Astrocyte (in vitro differentiated cells and primary cell): ENCODE measurements around the gene PDIA2. TPM values are rescaled to one million over a fixed set of nuclear protein-coding genes. Genes with fewer than 3 reads are reported as not detected.
A peak's percentile ranks its signal among the peaks of the same experiment; 100 is the strongest.
"Not testable (repeated sequence)": the region's sequence is repeated elsewhere in the genome, so short reads cannot be mapped to it uniquely, and the experiment has no call there.

Experiments
- DNase-seq: peaks from one replicate; pipeline ENCODE4 v3.0.0-alpha.2; 2010; ENCODE audit warnings: low read depth
- FAIRE-seq: peaks from 2 replicates; lab custom pipeline; 2011; peaks lifted over from hg19 to GRCh38; lab: Jason Lieb, UNC
- H2AFZ ChIP-seq: 2 replicates; pipeline ENCODE4 v1.6.0; 2012; ENCODE audit warnings: low read depth, low read length, inconsistent platforms
- H3K27ac ChIP-seq: 2 replicates; pipeline ENCODE4 v1.5.1; 2011; ENCODE audit warnings: low read depth, low read length, inconsistent platforms
- H3K27me3 ChIP-seq: 2 replicates; pipeline ENCODE4 v1.6.0; 2011; ENCODE audit warnings: low read length, inconsistent platforms; ENCODE audit not compliant: insufficient read depth
- H3K36me3 ChIP-seq: 2 replicates; pipeline ENCODE4 v1.5.1; 2011; ENCODE audit warnings: low read length, inconsistent platforms; ENCODE audit not compliant: insufficient read depth
- H3K4me1 ChIP-seq: 2 replicates; pipeline ENCODE4 v1.5.1; 2011; ENCODE audit warnings: low read length, inconsistent platforms; ENCODE audit not compliant: insufficient read depth
- H3K4me2 ChIP-seq: 2 replicates; pipeline ENCODE4 v1.6.0; 2012; ENCODE audit warnings: low read length, inconsistent platforms
- H3K4me3 ChIP-seq: 2 replicates; pipeline ENCODE4 v1.5.1; 2011; ENCODE audit warnings: low read depth, mild to moderate bottlenecking, low read length, inconsistent platforms; ENCODE audit not compliant: insufficient read depth
- H3K79me2 ChIP-seq: 2 replicates; pipeline ENCODE4 v1.6.0; 2012; ENCODE audit warnings: mild to moderate bottlenecking, low read length, inconsistent platforms; ENCODE audit not compliant: insufficient read depth
- H3K9ac ChIP-seq: 2 replicates; pipeline ENCODE4 v1.6.0; 2012; ENCODE audit warnings: mild to moderate bottlenecking, low read length, inconsistent platforms
- H3K9me3 ChIP-seq: 2 replicates; pipeline ENCODE4 v1.5.1; 2012; ENCODE audit warnings: low read depth, mild to moderate bottlenecking, low read length, inconsistent platforms; ENCODE audit not compliant: insufficient read depth
- H4K20me1 ChIP-seq: 2 replicates; pipeline ENCODE4 v1.6.0; 2012; ENCODE audit warnings: low read length, inconsistent platforms; ENCODE audit not compliant: insufficient read depth
- H3K27ac Mint-ChIP-seq: one replicate; pipeline ENCODE4 v1.8.0; 2021; ENCODE audit warnings: mild to moderate bottlenecking, mixed read lengths; ENCODE audit not compliant: unreplicated experiment
- H3K27me3 Mint-ChIP-seq: one replicate; pipeline ENCODE4 v1.8.0; 2021; ENCODE audit warnings: low read depth, mixed read lengths; ENCODE audit not compliant: unreplicated experiment
- H3K36me3 Mint-ChIP-seq: one replicate; pipeline ENCODE4 v1.8.0; 2021; ENCODE audit warnings: low read depth, mixed read lengths; ENCODE audit not compliant: unreplicated experiment
- H3K4me1 Mint-ChIP-seq: one replicate; pipeline ENCODE4 v1.8.0; 2021; ENCODE audit warnings: low read depth, mixed read lengths; ENCODE audit not compliant: unreplicated experiment
- H3K4me3 Mint-ChIP-seq: one replicate; pipeline ENCODE4 v1.8.0; 2021; ENCODE audit warnings: mild to moderate bottlenecking, moderate library complexity, mixed read lengths; ENCODE audit not compliant: unreplicated experiment
- H3K9me3 Mint-ChIP-seq: one replicate; pipeline ENCODE4 v1.8.0; 2021; ENCODE audit warnings: mild to moderate bottlenecking, mixed read lengths; ENCODE audit not compliant: unreplicated experiment
- CTCF ChIP-seq: IDR thresholded peaks from 2 replicates; pipeline ENCODE4 v1.5.1; 2011; ENCODE audit warnings: low read depth, mild to moderate bottlenecking, inconsistent platforms, low read length, moderate library complexity; ENCODE audit not compliant: insufficient read depth
- EZH2 ChIP-seq: IDR thresholded peaks from 2 replicates; pipeline ENCODE4 v1.6.1; 2012; ENCODE audit warnings: mild to moderate bottlenecking, low read length, inconsistent platforms; ENCODE audit not compliant: insufficient read depth
- total RNA-seq: library from RNA; stranded (reverse); gene quantifications from 2 replicates; pipeline ENCODE4 v1.2.1, GENCODE V29; 2021

Gene PDIA2
- total RNA-seq, 1 donor from 2014 or later = 1.5 TPM

DNA sequence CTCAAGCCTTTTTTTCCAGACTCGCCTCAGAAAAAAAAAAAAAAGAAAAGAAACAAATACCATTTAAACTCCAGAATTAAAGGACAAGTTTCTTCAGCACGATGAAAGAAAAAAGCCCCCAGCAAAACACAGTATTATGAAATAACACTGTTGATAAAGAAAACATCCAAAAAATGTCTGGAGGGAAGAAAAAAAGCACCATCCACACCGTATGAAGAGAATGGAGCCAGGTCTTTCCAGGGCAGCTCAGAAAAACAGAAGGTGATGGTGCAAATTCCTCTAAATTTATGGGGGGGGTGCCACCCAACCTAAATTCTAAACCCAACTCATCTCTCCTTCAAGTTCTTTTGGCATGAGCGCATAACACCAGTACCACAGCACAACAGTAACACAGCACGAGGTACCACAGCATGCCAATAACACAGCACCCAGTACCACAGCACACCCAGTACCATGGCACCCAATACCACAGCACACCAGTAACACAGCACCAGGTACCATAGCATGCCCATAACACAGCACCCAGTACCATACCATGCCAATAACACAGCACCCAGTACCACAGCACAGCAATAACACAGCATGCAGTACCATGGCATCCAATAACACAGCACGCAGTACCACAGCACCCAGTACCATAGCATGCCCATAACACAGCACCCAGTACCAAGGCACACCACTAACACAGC, 50.6 kb downstream of the PDIA2 start:
- Histone ChIP-seq H3K36me3 (no peaks in the 10 kb centered on the region), H3K27me3 (no peaks in the 10 kb centered on the region), H3K9me3 (no peaks in the 10 kb centered on the region), H3K27ac (no peak overlapping the region), H3K4me2 (no peak overlapping the region), H3K4me1 (no peaks in the 10 kb centered on the region), H2AFZ (no peak overlapping the region), H4K20me1 (peaks cover 79% of the 10 kb centered on the region), H3K79me2 (peaks cover 80% of the 10 kb centered on the region), H3K4me3 (no peak overlapping the region), H3K9ac (no peak overlapping the region)
- H3K4me1 Mint-ChIP-seq = peaks cover 29% of the 10 kb centered on the region
- no peaks in the 10 kb centered on the region for H3K27me3 Mint-ChIP-seq
- FAIRE-seq (no peak), DNase-seq (peak; percentile 8)
- H3K36me3 Mint-ChIP-seq = peaks cover 1% of the 10 kb centered on the region
- H3K4me3 Mint-ChIP-seq = peak overlapping the region; percentile 8
- peaks cover 2% of the 10 kb centered on the region for H3K9me3 Mint-ChIP-seq
- H3K27ac Mint-ChIP-seq = peak overlapping the region; percentile 36
- TF ChIP-seq CTCF (no peak), EZH2 (no peak)

DNA sequence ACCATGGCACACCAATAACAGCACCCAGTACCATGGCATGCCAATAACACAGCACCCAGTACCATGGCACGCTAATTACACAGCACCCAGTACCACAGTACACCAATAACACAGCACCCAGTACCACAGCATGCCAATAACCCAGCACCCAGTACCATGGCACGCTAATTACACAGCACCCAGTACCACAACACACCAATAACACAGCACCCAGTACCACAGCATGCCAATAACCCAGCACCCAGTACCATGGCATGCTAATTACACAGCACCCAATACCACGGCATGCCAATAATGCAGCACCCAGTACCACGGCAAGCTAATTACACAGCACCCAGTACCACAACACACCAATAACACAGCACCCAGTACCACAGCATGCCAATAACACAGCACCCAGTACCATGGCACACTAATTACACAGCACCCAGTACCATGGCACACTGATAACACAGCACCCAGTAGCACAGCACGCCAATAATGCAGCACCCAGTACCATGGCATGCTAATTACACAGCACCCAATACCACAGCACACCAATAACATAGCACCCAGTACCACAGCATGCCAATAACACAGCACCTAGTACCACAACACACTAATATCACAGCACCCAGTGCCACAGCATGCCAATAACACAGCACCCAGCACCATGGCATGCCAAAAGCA, 51.3 kb downstream of the PDIA2 start:
- H3K9me3 ChIP-seq, H3K9me3 Mint-ChIP-seq, H3K27me3 ChIP-seq, H3K4me2 ChIP-seq, H3K27me3 Mint-ChIP-seq, H3K4me3 Mint-ChIP-seq, H3K36me3 Mint-ChIP-seq, H2AFZ ChIP-seq, H3K36me3 ChIP-seq, H3K4me1 ChIP-seq, H3K9ac ChIP-seq, H3K27ac ChIP-seq, DNase-seq, H3K4me3 ChIP-seq: not testable (repeated sequence)
- peak overlapping the region; percentile 50 for H3K27ac Mint-ChIP-seq
- FAIRE-seq = peak; percentile 49
- Histone ChIP-seq H3K79me2 (peaks cover 81% of the 10 kb centered on the region), H4K20me1 (peaks cover 78% of the 10 kb centered on the region)
- H3K4me1 Mint-ChIP-seq = peaks cover 29% of the 10 kb centered on the region

DNA sequence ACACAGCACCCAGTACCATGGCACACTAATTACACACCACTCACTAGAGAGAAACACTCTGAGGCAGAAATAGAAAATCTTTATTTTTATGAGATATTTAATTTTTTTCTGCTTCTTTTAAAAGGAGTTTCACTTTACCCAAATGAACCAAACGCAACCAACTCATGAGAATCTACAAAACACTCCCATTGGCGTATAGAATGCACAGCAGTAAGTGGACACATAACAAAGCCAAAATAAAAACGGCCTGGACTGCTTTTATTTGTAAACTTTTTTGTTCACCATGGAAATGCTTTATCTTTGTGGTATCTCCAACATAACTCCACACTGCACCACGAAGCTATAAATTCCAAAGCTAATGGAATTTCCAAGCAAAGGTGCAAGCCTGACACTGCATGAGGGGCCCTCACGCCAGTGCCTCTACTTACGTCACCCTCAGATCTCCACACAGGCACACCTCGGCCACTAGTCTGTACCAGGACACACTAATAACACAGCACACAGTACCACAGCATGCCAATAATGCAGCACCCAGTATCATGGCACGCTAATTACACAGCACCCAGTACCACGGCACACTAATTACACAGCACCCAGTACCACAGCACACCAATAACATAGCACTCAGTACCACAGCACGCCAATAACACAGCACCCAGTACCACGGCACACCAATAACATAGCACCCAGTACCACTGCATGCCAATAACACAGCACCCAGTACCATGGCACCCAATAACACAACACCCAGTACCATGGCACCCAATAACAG, 52.1 kb downstream of the PDIA2 start:
- H2AFZ ChIP-seq, H3K27me3 ChIP-seq, H3K9me3 ChIP-seq, H3K4me3 Mint-ChIP-seq, H3K36me3 Mint-ChIP-seq, H3K36me3 ChIP-seq, H3K9ac ChIP-seq, H3K4me1 ChIP-seq, DNase-seq, H3K9me3 Mint-ChIP-seq, H3K27me3 Mint-ChIP-seq, H3K27ac ChIP-seq, H3K4me2 ChIP-seq, FAIRE-seq, H3K4me3 ChIP-seq: not testable (repeated sequence)
- peak overlapping the region; percentile 78 for H3K27ac Mint-ChIP-seq
- H3K4me1 Mint-ChIP-seq = peaks cover 29% of the 10 kb centered on the region
- Histone ChIP-seq H3K79me2 (peaks cover 84% of the 10 kb centered on the region), H4K20me1 (peaks cover 81% of the 10 kb centered on the region)
